HepG2 (cell line): Measurements from ENCODE around the gene DDR1. TPM values are rescaled to one million over a fixed set of nuclear protein-coding genes. Genes with fewer than 3 reads are reported as not detected.

ENCODE experiments used
- ATF1 ChIP-seq: IDR thresholded peaks from 2 replicates; pipeline ENCODE4 v1.6.1; 2016; ENCODE audit warnings: mild to moderate bottlenecking, control low read depth
- FOSL2 ChIP-seq: sonication (generic); formaldehyde crosslinking; IDR thresholded peaks from 2 replicates; pipeline ENCODE4 v1.4.0; 2020; ENCODE audit warnings: missing genetic modification reagents
- HOXA9 ChIP-seq: sonication (generic); formaldehyde crosslinking; IDR thresholded peaks from 2 replicates; pipeline ENCODE4 v1.8.1; 2022; ENCODE audit warnings: missing genetic modification reagents, mild to moderate bottlenecking, moderate library complexity, borderline replicate concordance
- KLF11 ChIP-seq: IDR thresholded peaks from 2 replicates; pipeline ENCODE4 v1.6.1; 2016; ENCODE audit warnings: missing compliant biosample characterization
- KLF16 ChIP-seq, 2 experiments: sonication (generic) in 1 of 2; formaldehyde crosslinking in 1 of 2; IDR thresholded peaks; 2 replicates each; pipeline versions ENCODE4 v1.6.1 to v1.8.0; 2016 to 2023; ENCODE audit warnings: missing genetic modification reagents in 2 of 2, missing compliant biosample characterization in 1 of 2
- KLF6 ChIP-seq: IDR thresholded peaks from 2 replicates; pipeline ENCODE4 v1.8.0; 2016; ENCODE audit warnings: missing biosample characterization, missing genetic modification reagents
- KMT2B ChIP-seq: IDR thresholded peaks from 2 replicates; pipeline ENCODE4 v1.6.1; 2016; ENCODE audit warnings: missing genetic modification reagents, missing compliant biosample characterization
- LCORL ChIP-seq, 2 experiments: fragments of 450-650 bp in 1 of 2; sonication (generic) in 1 of 2; formaldehyde crosslinking in 1 of 2; IDR thresholded peaks; 2 replicates each; pipeline versions ENCODE4 v1.5.0 to v1.6.1; 2017 to 2020; ENCODE audit warnings: antibody characterized with exemption in 1 of 2, missing genetic modification reagents in 1 of 2
- PCBP2 ChIP-seq: fragments of 200-400 bp; formaldehyde crosslinking; optimal IDR thresholded peaks from 2 replicates; pipeline ENCODE3; 2018; ENCODE audit warnings: low read length, low read depth; ENCODE audit not compliant: poor library complexity, severe bottlenecking
- SNRNP70 ChIP-seq: fragments of 200-400 bp; formaldehyde crosslinking; IDR thresholded peaks from 2 replicates; pipeline ENCODE4 v1.6.1; 2017; ENCODE audit warnings: mild to moderate bottlenecking, low read depth, low read length, moderate library complexity
- TGIF2 ChIP-seq: IDR thresholded peaks from 2 replicates; pipeline ENCODE4 v1.6.1; 2016; ENCODE audit warnings: control low read depth, missing compliant biosample characterization
- ZBTB1 ChIP-seq: sonication (generic); formaldehyde crosslinking; IDR thresholded peaks from 2 replicates; pipeline ENCODE4 v1.4.0; 2020; ENCODE audit warnings: missing genetic modification reagents, borderline replicate concordance
- ZNF101 ChIP-seq: sonication (generic); formaldehyde crosslinking; IDR thresholded peaks from 2 replicates; pipeline ENCODE4 v1.4.0; 2020; ENCODE audit warnings: mild to moderate bottlenecking, low read depth, missing genetic modification reagents, borderline replicate concordance
- ZNF234 ChIP-seq: sonication (generic); formaldehyde crosslinking; conservative IDR thresholded peaks from 2 replicates; pipeline ENCODE4 v1.5.1; 2020; ENCODE audit warnings: mild to moderate bottlenecking, missing genetic modification reagents
- ZNF432 ChIP-seq: sonication (generic); formaldehyde crosslinking; IDR thresholded peaks from 2 replicates; pipeline ENCODE4 v1.5.0; 2020; ENCODE audit warnings: missing genetic modification reagents, mild to moderate bottlenecking, borderline replicate concordance
- ZNF446 ChIP-seq: sonication (generic); formaldehyde crosslinking; IDR thresholded peaks from 2 replicates; pipeline ENCODE4 v1.5.0; 2020; ENCODE audit warnings: mild to moderate bottlenecking, missing genetic modification reagents
- ZSCAN22 ChIP-seq: sonication (generic); formaldehyde crosslinking; IDR thresholded peaks from 2 replicates; pipeline ENCODE4 v1.4.0; 2020; ENCODE audit warnings: mild to moderate bottlenecking, missing genetic modification reagents
- polyA plus RNA-seq, 8 experiments: library from polyadenylated mRNA; depleted of rRNA in 3 of 8; stranded (reverse) in 7 of 8; unstranded in 1 of 8; fragments of >200 nt; fragmentation: Illumina TruSeq in 4 of 8; extraction: Trizol in 4 of 8; gene quantifications; 2 replicates each; pipeline versions ENCODE4 v1.2.1 to v1.2.3, GENCODE V29; 2011 to 2016; ENCODE audit warnings: low read depth in 4 of 8, missing spikeins in 1 of 8, mixed read lengths in 1 of 8; ENCODE audit not compliant: insufficient read depth in 1 of 8
- total RNA-seq, 5 experiments: library from RNA; depleted of rRNA; stranded (reverse); fragments of >200 nt; fragmentation: Illumina TruSeq; extraction: Trizol; gene quantifications; 2 replicates each; pipeline ENCODE4 v1.2.3, GENCODE V29; 2016; ENCODE audit warnings: low read depth in 1 of 5
- TF ChIP-seq, protein P1 (sequence below): IDR thresholded peaks from 2 replicates; pipeline ENCODE4 v1.6.1; 2016; ENCODE audit warnings: low read depth
- TF ChIP-seq, protein P2 (sequence below): IDR thresholded peaks from 2 replicates; pipeline ENCODE4 v1.6.1; 2016; ENCODE audit warnings: missing compliant biosample characterization, missing genetic modification reagents, borderline replicate concordance
- TF ChIP-seq, protein P3 (sequence below): sonication (generic); formaldehyde crosslinking; IDR thresholded peaks from 2 replicates; pipeline ENCODE4 v1.4.0; 2020; ENCODE audit warnings: missing genetic modification reagents, borderline replicate concordance
- TF ChIP-seq, protein P4 (sequence below): sonication (generic); formaldehyde crosslinking; IDR thresholded peaks from 2 replicates; pipeline ENCODE4 v1.5.0; 2020; ENCODE audit warnings: missing genetic modification reagents

Gene DDR1
- total and polyA plus RNA-seq, 2 of the 13 experiments (the other 11 are each of a cell fraction or from before 2014, with no cell fraction given), result 16.7 to 20.2 TPM

DNA sequence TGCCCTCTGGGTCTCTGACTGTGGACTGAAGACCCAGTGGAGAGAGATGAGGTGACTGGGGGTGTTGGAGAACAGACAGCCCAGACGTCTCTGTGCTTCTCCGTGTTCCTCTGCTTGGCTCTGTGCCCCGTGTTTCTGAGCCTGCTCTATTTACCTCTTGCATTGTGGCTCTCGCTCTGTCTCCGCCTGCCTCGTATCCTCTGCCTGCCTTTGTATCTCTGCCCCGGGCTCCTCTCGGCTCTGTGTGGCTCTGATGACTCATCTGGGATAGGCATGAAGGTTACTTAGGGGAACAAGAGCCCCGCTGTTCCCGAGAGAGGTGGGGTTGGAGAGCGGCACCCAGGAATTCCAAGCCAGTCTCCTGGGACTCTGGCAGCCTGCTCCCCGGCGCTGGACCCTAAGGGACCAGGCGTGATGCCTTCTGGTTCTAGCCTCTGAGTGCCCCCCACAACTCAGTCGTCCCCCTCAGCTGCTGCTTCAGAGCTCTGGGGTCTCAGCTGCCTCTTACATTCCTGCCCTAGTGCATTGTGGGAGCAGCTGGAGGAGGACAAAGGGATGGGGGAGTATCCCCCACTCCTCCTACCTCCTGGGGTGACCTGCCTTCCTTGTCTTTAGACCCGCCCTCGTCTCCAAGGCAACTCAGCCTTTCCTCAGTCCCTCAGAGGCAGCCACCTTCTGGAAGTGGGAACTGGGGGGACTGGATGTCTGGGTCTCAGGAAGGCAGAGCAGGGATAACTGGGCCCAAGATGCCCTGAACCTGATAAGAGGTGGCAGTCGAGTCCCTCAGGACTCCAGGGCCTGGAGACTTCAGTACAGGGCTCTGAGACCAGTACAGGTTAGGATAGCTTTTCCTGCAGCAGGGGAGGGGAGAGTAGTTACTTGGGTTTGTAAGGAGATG lies 1.9 kb downstream of the DDR1 start (continued):
- TF ChIP-seq ZNF101 (CRISPR knock-in tag) (no peak), KLF16 (CRISPR knock-in tag; IDR thresholded peaks at IDR 0.05) (no peak), TGIF2 (CRISPR knock-in tag) (peak; percentile 69; the same call in 1 of the 2 replicates), HOXA9 (CRISPR knock-in tag) (no peak), FOSL2 (CRISPR knock-in tag) (peak; percentile 98), ZSCAN22 (CRISPR knock-in tag) (no peak), KLF11 (CRISPR knock-in tag) (no peak; the same call in 1 of the 2 replicates), SNRNP70 (no peak), ZNF432 (CRISPR knock-in tag) (no peak), ZNF234 (no peak), LCORL (IDR thresholded peaks at IDR 0.05) (no peak), LCORL (CRISPR knock-in tag; IDR thresholded peaks at IDR 0.05) (peak; percentile 33; the same call in 1 of the 2 replicates), ZNF446 (CRISPR knock-in tag) (no peak), KMT2B (peak; percentile 58; the same call in 1 of the 2 replicates), PCBP2 (no peak), ATF1 (CRISPR knock-in tag) (no peak), ZBTB1 (no peak), KLF6 (CRISPR knock-in tag) (0 out of 2 replicates have a peak, but pooled peaks have one; percentile 69)
- TF ChIP-seq, protein P1, sequence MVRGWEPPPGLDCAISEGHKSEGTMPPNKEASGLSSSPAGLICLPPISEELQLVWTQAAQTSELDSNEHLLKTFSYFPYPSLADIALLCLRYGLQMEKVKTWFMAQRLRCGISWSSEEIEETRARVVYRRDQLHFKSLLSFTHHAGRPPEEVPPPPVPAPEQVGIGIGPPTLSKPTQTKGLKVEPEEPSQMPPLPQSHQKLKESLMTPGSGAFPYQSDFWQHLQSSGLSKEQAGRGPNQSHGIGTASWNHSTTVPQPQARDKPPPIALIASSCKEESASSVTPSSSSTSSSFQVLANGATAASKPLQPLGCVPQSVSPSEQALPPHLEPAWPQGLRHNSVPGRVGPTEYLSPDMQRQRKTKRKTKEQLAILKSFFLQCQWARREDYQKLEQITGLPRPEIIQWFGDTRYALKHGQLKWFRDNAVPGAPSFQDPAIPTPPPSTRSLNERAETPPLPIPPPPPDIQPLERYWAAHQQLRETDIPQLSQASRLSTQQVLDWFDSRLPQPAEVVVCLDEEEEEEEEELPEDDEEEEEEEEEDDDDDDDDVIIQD (CRISPR knock-in tag), result peak; percentile 15; the same call in 1 of the 2 replicates
- TF ChIP-seq, protein P2, sequence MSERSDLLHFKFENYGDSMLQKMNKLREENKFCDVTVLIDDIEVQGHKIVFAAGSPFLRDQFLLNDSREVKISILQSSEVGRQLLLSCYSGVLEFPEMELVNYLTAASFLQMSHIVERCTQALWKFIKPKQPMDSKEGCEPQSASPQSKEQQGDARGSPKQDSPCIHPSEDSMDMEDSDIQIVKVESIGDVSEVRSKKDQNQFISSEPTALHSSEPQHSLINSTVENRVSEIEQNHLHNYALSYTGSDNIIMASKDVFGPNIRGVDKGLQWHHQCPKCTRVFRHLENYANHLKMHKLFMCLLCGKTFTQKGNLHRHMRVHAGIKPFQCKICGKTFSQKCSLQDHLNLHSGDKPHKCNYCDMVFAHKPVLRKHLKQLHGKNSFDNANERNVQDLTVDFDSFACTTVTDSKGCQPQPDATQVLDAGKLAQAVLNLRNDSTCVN (CRISPR knock-in tag), result no peak; the same call in 1 of the 2 replicates
- TF ChIP-seq, protein P3, sequence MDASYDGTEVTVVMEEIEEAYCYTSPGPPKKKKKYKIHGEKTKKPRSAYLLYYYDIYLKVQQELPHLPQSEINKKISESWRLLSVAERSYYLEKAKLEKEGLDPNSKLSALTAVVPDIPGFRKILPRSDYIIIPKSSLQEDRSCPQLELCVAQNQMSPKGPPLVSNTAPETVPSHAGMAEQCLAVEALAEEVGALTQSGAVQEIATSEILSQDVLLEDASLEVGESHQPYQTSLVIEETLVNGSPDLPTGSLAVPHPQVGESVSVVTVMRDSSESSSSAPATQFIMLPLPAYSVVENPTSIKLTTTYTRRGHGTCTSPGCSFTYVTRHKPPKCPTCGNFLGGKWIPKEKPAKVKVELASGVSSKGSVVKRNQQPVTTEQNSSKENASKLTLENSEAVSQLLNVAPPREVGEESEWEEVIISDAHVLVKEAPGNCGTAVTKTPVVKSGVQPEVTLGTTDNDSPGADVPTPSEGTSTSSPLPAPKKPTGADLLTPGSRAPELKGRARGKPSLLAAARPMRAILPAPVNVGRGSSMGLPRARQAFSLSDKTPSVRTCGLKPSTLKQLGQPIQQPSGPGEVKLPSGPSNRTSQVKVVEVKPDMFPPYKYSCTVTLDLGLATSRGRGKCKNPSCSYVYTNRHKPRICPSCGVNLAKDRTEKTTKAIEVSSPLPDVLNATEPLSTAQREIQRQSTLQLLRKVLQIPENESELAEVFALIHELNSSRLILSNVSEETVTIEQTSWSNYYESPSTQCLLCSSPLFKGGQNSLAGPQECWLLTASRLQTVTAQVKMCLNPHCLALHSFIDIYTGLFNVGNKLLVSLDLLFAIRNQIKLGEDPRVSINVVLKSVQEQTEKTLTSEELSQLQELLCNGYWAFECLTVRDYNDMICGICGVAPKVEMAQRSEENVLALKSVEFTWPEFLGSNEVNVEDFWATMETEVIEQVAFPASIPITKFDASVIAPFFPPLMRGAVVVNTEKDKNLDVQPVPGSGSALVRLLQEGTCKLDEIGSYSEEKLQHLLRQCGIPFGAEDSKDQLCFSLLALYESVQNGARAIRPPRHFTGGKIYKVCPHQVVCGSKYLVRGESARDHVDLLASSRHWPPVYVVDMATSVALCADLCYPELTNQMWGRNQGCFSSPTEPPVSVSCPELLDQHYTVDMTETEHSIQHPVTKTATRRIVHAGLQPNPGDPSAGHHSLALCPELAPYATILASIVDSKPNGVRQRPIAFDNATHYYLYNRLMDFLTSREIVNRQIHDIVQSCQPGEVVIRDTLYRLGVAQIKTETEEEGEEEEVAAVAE (CRISPR knock-in tag), result no peak
- TF ChIP-seq, protein P4, sequence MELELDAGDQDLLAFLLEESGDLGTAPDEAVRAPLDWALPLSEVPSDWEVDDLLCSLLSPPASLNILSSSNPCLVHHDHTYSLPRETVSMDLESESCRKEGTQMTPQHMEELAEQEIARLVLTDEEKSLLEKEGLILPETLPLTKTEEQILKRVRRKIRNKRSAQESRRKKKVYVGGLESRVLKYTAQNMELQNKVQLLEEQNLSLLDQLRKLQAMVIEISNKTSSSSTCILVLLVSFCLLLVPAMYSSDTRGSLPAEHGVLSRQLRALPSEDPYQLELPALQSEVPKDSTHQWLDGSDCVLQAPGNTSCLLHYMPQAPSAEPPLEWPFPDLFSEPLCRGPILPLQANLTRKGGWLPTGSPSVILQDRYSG (CRISPR knock-in tag), result no peak
